Activated CD4-positive, alpha-beta T cell treated with anti-CD3 and anti-CD28 coated beads for 24 hours (primary cell): ENCODE measurements around the gene TGM2.

ENCODE experiments used
- DNase-seq, 2 donors: peaks; one replicate each; pipeline ENCODE4 v3.0.0-alpha.2; 2020; ENCODE audit warnings: low read depth in 2 of 2

TGM2 gene

DNA sequence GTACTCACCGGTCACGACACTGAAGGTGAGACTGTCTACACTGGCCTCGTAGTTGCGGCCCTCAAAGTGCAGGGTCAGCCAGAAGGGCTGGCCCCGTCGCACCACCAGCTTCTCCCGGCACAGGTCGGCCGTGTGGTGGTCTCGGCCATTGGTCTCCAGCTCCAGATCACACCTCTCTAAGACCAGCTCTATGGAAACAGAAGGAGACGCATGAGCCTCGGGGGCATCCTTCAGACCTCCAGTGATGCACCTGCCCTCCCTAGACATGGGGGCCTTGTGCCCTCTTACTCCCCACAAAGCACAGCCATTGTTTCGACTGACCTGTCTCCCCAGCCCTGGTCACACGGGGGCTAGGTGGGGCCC is 3.7 kb downstream of the TGM2 start:
- DNase-seq: no peak

DNA sequence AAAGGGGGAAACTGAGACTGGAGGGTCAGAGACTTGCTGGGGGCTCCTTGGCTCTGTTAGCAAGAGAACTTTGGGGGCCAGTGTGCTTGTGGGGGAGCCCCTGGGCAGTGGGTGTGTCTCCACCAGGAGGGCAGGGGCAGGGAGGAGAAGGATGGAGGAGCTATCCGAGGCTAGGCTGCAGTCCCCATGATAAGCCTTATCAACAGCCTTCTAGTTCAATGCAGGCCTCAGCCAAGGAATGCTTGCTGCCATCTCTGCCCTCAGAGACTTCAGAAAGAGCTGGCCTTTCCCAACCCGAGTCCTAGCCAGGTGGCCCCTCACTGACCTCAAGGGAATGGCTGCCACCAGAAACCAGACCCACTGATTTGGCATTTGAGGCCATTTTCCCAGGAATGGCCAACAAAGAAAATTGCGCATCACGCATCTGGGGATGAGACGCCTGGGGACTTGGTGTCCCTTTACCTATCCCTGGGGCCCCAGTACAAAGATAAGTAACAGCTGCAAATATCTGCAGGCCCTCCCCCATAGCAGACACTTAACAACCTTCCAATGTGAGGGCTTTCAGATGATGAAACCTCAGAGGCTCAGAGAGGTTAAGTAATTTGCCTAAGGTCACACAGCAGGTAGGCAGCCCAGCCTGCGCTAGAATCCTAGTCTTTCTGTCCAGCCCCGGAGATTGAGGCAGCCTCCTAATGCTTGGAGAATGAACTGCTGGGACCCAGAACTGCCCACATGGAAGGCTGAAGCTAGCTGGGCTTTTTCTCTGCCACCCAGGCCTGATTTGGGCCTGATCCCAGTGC is 4.9 kb downstream of the TGM2 start:
- DNase-seq: no peak

DNA sequence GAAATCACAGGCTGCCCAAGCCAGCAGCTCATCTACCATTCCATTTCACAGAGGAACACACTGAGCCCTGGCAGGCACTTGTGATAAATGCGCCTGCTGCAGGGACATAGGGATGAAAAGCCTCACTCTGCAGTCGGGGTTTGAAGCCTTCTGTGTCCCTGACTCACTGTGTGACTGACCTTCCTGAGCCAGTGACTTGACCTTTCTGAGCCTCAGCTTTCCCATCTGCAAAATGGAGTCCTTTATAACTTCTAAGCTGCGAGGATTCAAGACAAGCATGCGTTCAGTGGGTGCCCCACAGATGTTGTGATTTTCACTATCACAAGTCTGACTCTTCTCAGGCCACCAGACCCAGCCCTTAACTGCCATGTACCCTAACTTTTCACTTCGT is 5.5 kb downstream of the TGM2 start:
- no peak for DNase-seq

DNA sequence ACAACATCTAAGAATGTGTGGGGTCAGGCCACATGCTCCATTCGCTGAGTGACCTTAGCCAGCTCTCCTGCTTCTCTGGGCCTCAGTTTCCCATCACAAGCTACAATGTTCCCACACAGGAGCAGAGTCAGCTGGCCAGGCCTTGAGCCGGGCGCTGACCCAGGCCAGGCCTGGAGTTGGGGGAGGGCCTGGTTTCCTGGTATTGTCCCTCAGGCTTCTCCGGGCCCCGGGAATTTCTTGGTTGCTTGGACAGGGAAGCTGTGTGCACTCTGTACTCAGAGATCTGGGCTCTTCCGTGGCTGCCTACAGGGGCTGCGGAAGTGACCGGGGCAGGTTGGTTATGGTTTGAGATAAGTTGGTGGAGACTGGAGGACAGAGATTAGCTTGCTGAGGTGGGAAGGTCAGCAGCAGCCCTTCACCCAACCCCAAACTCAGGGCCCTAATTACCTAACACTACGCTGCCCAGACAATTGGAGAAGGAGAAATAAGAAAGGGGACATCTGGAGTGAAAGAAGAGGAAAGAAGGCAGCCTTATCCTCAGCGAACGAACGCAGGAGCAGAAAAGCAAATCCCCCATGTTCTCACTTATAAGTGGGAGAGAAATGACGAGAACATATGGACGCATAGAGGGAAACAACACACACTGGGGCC is 6.2 kb downstream of the TGM2 start:
- no peak for DNase-seq

DNA sequence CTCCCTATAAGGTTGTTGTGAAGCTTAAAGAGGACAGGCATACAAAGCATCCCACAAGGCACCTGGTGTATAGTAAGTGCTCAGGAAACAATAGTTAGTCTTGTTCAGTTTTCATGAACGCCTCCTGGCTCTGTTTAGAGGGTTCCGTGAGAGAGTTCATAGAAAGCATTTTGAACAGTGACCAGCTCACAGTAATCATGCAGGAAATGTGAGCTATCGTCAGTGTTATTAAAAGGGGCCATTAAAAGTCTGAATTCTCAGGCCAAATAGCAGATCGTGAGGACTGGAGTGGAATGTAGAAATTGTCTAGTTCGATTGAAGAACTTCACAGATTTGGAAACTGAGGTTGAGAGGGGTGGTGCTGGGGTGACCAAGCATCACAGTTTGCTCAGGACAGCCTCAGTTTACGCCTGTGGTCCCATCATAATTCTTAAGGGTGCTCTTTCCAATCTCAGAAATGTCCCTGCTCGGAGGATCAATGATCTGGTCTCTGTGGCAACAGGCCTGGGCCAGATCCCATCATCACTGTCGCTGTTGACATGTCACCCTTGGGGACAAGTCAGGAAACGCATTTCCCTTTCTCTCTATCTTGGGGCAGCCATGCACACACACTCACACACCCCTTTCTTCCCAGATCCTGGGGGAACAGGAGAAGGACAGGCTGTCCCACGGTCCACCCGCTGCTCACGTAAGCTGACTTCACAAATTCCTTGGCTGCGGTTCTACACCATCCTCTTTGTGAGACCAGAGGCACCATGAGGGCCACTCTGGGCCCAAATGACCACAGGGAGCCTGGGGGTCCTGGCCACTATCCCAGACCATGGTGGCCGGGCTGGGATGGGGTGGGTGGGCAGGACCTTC is 7.2 kb downstream of the TGM2 start:
- no peak for DNase-seq

DNA sequence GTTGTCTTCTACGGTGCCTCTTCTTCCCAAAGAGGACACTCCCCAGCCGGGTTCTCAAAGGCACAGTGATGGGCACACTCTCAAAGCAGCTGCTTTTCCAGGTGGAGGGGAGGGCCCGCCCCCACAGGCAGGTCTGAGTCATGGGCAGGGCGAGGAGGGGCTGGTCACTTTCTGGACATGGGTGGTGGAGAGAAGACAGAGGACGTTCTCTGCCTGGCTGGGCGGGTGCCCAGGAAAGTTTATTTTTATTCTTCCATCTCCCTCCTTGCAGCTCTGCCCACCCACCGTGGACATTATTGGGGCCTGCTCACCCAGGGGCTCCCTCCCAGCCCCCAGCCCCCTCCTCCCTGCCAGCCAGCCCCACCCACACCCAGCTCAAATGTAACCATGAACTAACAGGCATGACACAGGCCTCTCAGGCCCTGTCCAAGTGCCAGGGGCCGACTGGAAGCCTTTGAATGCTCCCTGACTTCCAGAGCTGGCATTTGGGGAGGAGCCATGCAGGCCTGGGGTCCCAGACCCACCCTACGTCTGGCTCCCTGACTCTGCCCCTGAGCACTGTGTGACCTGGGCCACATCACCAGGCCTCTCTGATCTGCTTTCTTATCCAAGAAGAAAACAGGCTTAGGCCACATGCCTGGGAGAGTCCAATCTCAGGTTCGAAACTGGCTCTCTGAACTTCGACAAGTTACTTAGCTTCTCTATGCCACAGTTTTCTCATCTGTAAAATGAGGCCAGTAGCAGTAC is 8.0 kb downstream of the TGM2 start:
- no peak for DNase-seq

DNA sequence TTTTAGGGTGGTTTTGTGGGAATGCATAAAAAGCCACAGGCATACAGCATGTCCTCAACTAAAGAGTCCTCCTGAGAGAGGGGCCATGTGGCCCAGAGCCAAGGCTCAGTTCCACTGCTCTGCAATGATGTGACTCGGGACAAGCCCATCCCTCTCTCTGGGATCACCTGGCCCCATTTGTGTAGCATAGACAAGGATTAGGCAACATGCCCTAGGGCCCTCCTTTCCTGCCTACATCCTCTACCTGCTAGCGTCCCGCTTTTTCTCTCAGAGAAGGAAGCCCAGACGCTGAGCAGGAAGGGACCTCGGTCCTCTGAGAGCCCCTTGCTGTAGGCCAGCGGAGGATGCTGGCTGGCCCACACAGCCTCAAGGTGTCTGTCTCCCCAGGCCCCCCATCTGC is 8.8 kb downstream of the TGM2 start:
- DNase-seq: no peak

DNA sequence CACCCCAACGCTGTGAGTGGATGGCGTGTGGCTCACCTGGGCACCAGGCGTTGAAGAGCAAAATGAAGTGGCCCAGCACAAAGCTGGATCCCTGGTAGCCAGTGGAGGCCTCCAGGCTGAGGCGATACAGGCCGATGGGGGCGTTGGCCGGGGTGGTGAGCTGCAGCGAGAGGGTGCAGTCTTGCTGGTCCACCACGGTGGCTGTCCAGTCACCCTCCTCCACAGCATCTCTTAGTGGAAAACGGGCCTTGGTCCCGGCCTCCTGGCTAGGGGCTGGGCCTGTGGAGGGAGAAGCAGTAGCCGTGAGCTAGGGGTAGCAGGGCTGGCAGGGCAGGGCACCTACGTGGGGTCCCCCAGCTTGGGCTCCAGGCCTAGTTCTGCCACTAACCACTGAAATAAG is 9.3 kb downstream of the TGM2 start:
- DNase-seq: no peak

DNA sequence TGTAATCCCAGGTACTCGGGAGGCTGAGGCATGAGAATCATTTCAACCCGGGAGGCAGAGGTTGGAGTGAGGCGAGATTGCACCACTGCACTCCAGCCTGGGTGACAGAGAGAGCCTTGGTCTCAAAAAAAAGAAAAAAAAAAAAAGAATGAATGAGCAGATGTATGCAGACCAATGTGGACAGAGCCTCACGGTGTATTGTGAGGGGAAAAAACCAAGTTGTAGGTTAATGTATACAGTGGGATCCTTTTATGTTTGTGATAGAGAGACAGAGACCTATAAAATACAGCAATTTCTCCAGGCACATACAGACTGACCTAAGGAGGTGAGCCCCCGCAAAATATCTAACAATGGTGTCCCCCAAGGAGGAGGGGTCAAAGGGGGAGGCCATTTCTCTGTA is 11.7 kb downstream of the TGM2 start:
- DNase-seq: no peak

DNA sequence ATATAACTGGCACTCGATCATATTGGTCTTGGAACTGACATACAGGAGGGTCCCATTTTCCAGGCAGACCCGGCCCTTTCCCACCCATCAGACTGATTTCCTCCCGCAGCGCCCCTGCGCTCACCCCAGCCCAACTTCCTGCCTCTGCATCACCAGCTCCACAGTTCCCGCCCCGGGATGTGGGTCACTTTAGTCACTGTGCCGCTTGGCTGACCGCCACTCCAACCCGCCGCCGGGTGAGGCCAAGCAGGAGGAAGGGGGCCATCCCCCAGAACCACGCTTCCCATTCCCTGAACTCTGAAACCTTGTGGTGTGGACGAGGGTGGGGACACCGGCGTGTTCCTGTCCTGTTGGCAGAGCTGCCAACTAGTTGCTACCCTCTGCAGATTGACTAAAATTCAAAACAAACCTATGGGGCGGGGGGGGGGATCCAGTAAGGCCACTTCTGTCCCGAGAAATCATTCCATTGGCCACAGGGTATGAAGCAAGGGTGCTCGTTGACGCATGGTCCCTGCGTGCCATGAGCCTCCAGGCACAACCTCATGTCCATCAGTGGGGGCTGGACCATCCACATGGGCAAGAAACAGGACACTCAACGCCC is 12.3 kb downstream of the TGM2 start:
- DNase-seq: no peak

DNA sequence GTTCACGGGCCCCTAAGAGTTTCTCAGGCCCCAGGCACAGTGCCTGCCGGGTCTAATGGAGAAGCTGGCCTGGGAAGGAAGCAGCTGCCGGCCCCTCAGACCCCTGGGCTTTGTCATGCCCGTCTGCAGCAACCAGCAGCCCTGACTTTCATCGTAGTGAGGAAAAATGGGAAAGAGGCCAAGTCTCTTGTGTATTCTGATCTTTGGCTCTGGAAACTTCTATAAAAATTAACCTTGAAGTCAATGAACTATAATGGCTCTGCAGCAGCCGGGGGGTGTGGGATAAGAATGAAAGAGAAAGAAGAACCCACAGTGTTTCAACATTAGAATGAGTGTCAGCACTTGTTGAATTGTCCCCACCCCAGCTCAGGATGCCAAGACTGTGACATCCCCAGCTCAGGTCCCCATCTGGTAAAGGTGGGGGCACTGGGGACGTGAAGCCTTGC is 12.9 kb downstream of the TGM2 start:
- no peak for DNase-seq

DNA sequence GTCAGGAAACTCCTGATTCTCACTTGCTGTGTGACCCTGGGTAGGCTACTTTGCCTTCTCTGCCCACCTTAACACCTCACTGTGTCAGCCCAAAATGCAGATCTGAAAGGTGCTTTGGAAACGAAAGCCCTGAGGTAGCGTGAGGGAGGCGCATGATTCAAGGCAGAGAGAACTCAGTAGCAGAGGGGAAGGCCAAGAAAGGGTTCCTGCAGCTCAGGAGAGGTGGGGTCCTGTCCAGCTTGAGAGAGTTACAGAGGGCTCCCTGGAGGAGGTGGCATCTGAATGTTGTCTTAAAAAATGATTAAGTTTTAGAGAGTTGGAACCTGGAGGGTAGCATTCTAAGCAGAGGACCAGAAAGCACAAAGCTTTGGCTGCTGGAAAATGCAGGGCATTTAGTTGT is 13.6 kb downstream of the TGM2 start:
- no peak for DNase-seq

DNA sequence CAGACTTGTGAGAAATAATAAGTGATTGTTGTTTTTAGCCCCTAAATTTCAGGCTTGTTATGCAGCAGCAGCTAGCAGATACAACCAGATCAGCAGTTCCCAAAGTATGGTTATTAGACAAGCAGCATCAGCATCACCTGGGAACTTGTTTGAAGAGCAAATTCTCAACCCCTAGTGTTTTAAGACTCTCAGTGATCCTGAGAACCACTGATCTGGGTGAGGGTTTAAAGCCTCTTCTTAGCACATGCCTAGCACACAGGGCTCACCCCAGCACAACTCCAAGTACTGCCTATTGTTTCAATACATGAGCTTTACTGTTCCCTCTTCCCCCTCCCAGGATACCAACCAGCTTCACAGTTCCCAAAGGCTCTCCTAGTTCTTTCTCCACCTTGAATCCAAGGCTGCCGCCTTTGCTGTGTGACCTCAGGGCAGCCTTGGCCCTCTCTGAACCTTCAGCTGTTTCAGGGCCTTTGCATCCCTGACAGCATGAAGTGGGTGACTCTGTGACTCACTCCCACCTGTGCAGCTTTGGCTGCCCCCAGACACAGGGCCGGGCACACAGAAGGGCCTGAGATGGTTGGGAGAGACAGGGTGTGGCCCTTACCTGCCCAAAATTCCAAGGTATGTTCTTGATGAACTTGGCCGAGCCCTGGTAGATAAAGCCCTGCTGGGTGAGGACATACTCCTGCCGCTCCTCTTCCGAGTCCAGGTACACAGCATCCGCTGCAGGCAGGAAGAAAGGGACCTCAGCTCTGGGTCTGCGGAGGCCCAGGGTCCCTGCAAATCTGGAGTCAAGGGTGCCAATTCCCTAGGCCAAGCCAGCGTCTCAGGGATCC is 14.5 kb downstream of the TGM2 start:
- no peak for DNase-seq

DNA sequence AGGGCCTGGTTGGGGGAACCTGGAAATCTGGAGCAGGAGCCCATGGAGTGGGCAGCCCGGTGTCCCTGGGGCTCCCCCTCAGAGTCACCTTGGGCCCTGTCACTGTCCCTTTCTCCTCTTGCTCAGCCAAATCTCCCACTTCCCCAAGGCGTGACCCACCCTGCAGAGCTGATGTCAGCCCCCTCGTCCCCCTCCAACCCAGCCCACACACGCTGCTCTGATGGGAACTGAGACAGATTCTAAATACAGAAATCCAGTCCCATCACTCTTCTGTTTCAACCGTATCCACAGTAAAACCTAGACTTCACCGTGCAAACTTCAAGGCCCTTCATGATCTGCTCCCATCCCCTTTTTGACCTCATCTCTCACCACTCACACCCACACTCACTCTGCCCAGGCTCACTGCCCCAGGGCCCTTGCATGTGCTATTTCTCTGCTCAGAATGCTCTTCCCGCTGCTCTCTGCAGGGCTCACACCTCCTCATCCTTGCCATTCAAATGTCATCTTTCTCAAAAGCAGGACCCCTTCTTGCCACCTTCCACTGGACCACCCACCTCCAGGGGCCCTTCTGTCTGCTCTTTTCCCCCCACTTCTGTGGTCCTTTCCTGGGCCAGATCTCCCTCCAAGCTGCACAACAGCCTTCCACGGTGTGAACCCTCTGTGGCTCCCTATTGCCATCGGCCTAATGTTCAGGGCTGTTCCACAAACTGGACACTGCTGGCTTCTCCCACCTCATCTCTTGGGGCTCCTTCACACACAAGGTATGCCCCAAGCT is 16.6 kb downstream of the TGM2 start:
- DNase-seq: no peak

DNA sequence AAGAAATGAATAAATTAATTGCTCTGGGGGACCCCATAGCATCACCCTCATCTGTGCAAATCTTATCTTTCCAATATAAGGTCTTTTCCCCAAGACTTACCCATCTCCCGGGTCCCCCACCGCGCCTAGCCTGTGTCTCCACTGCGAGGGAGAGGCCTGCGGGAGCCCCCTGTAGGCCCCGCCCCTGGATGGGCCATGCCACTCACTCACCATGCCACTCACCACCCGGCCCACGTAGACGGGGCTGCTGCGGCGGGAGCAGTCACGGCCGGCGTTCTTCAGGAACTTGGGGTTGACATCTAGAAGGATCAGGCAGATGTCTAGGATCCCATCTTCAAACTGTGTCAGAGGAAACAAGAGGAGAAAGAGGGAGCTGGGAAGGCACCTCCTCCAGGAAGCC is 17.3 kb downstream of the TGM2 start:
- DNase-seq: no peak

DNA sequence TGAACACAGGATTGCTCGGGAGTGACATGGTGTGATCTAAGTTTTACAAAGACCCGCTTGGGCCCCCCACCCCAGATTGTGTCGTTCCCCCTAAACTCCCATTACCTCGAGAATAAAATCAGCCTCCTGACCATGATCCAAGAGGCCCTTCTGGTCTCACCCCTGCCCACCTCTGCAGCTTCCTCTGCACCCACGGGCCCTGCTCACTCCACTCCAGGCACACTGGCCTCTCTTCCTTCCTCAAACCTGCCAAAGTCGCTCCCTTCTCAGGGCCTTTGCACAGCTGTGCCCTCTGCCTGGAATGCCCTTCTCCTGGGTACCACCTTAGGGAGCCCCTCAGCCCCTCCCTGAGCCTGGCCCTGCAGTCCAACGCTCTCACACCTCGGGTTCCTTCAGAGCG is 17.9 kb downstream of the TGM2 start:
- no peak for DNase-seq

DNA sequence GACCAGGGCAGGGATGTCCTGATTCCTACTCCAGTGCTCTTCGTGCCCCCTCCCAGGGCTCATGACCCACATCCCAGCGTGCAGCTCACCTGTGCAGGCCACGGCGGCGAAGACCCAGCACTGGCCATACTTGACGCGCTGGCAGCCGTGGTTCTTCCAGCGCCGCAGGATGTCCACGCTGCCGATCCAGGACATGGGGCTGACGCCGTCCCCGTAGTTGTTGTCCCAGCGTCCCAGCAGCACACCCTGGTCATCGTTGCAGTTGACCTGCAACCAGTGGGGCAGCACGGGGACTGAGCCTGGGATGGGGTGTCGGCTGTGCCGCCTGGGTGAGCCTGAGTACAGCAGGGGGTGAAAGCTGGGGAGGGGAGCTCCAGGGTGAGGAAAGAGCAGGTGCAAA is 18.4 kb downstream of the TGM2 start:
- DNase-seq: no peak

DNA sequence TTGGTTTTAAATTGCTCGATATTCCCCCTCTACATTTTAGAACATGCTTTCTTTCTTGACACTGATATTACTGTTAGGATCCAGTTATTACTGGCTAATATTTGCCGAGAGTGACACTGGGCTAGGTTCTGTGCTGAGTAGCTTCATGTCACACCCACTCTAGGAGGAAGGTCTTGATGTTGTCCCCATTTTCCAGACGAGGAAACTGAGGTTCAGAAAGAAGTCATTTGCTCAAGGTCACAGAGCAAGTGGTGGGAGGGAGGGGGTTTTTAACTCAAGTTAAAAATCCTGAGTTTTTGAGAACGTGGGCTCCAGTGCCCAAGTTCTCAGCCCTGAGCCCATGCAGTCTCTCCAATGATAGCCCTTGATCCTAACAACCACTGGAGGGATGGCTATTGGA is 18.9 kb downstream of the TGM2 start:
- no peak for DNase-seq

DNA sequence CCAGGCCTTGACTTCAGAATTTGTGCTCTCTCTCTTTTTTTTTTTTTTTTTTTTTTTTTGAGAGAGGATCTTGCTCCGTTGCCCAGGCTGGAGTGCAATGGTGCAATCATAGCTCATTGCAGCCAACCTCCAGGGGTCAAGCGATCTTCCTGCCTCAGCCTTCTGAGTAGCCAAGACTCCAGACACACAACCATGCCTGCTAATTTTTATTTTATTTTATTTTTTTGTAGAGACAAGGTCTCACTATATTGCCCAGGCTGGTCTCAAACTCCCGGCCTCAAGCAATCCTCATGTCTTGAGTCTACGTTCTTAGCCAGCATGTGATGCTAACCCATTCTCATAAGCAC is 19.4 kb downstream of the TGM2 start:
- DNase-seq: no peak
